GM21576 (cell line): ENCODE results near the gene BMF.

ENCODE experiments used
- ATAC-seq: cut with Tn5 transposase; IDR thresholded peaks from one replicate; pipeline ENCODE4 v1.9.1; 2021; ENCODE audit warnings: mild to moderate bottlenecking, moderate library complexity; ENCODE audit not compliant: unreplicated experiment

Gene BMF

GRCh38 chr15:40067921-40068624, 40.6 kb downstream of the BMF start:
- no peak for ATAC-seq

- no peak for ATAC-seq
Measured at GRCh38 chr15:40066589-40066988, 42.1 kb downstream of the BMF start.

- no peak for ATAC-seq
Measured at GRCh38 chr15:40065166-40065565, 43.5 kb downstream of the BMF start.

- ATAC-seq, result peak; percentile 45
Measured at GRCh38 chr15:40064231-40064894, 44.3 kb downstream of the BMF start.

GRCh38 chr15:40063563-40064011, 45.1 kb downstream of the BMF start:
- ATAC-seq, result no peak

GRCh38 chr15:40062816-40063562, 45.7 kb downstream of the BMF start:
- ATAC-seq, result no peak

GRCh38 chr15:40061212-40061901, 47.3 kb downstream of the BMF start:
- peak; percentile 42 for ATAC-seq

- ATAC-seq, result no peak
Measured at GRCh38 chr15:40060236-40060961, 48.3 kb downstream of the BMF start.

GRCh38 chr15:40059821-40060220, 48.9 kb downstream of the BMF start:
- no peak for ATAC-seq

GRCh38 chr15:40058476-40059140, 50.1 kb downstream of the BMF start:
- ATAC-seq, result no peak

- no peak for ATAC-seq
Measured at GRCh38 chr15:40055576-40056293, 52.9 kb downstream of the BMF start.

GRCh38 chr15:40054855-40055575, 53.7 kb downstream of the BMF start:
- peak; percentile 74 for ATAC-seq

GRCh38 chr15:40054605-40054854, 54.1 kb downstream of the BMF start:
- ATAC-seq, result peak; percentile 49

- peak; percentile 19 for ATAC-seq
Measured at GRCh38 chr15:40053831-40054604, 54.7 kb downstream of the BMF start.

GRCh38 chr15:40053079-40053830, 55.4 kb downstream of the BMF start:
- no peak for ATAC-seq

- ATAC-seq, result no peak
Measured at GRCh38 chr15:40052604-40053003, 56.1 kb downstream of the BMF start.

GRCh38 chr15:40051616-40052415, 56.9 kb downstream of the BMF start:
- ATAC-seq, result no peak
